ENCODE data around the gene CCDC9B.

- TF ChIP-seq CTCF (IDR thresholded peaks at IDR 0.05; ENCODE audit: low read length) (no peak), EZH2phosphoT487 (IDR thresholded peaks at IDR 0.05; ENCODE audit: low read length) (no peak)
Observed at GRCh38 chr15:40293905-40294895, 46.5 kb downstream of the CCDC9B start.
